H1 (cell line): ENCODE results near the gene SATB2.

Experiments used
- CEBPB ChIP-seq: IDR thresholded peaks from 2 replicates; pipeline ENCODE4 v1.6.1; 2012; ENCODE audit warnings: low read depth, low read length
- CTBP2 ChIP-seq: IDR thresholded peaks from 2 replicates; pipeline ENCODE4 v1.7.0; 2011; ENCODE audit warnings: borderline replicate concordance, mild to moderate bottlenecking, moderate library complexity, mixed read lengths, low read length; ENCODE audit not compliant: insufficient read depth, insufficient read length
- CTCF ChIP-seq, 3 experiments: IDR thresholded peaks; 1 replicate in 2 of 3; 2 replicates in 1 of 3; pipeline versions ENCODE4 v1.5.1 to v1.6.1; 2011; ENCODE audit warnings: low read length in 3 of 3, mild to moderate bottlenecking in 3 of 3, inconsistent platforms in 2 of 3, low read depth in 1 of 3, moderate library complexity in 1 of 3; ENCODE audit not compliant: insufficient read depth in 1 of 3; ENCODE audit errors: control extremely low read depth in 1 of 3
- NANOG ChIP-seq: IDR thresholded peaks from 2 replicates; pipeline ENCODE4 v1.6.1; 2011; ENCODE audit warnings: low read length, low read depth, mild to moderate bottlenecking, inconsistent platforms; ENCODE audit not compliant: insufficient read depth, poor library complexity, severe bottlenecking
- POU5F1 ChIP-seq: IDR thresholded peaks from 2 replicates; pipeline ENCODE4 v1.6.1; 2011; ENCODE audit warnings: low read depth, mild to moderate bottlenecking, low read length, moderate library complexity
- RAD21 ChIP-seq, 2 experiments: IDR thresholded peaks in 1 of 2; conservative IDR thresholded peaks in 1 of 2; 2 replicates each; pipeline ENCODE4 v1.6.1; 2011; ENCODE audit warnings: low read depth in 2 of 2, low read length in 2 of 2, improper control_type of control experiment in 1 of 2, inconsistent platforms in 1 of 2, mild to moderate bottlenecking in 1 of 2, moderate library complexity in 1 of 2
- SP1 ChIP-seq: IDR thresholded peaks from 2 replicates; pipeline ENCODE4 v1.6.1; 2011; ENCODE audit warnings: low read depth, low read length
- ZNF274 ChIP-seq: IDR thresholded peaks from 2 replicates; pipeline ENCODE4 v1.7.0; 2012; ENCODE audit warnings: low read length, borderline replicate concordance; ENCODE audit errors: extremely low read depth

- TF ChIP-seq RAD21 (IDR thresholded peaks at IDR 0.05 in 1 of 2, conservative IDR thresholded peaks at IDR 0.05 in 1 of 2; ENCODE audit: low read depth in 2 of 2, low read length in 2 of 2) (no peak), CTCF (IDR thresholded peaks at IDR 0.05; ENCODE audit: control extremely low read depth in 1 of 3, insufficient read depth in 1 of 3, low read depth in 1 of 3, low read length in 3 of 3) (no peak), ZNF274 (no peak), CTBP2 (no peak), NANOG (no peak), SP1 (no peak), POU5F1 (no peak), CEBPB (no peak)
These were observed 10.7 kb downstream of the SATB2 start for GRCh38 chr2:199446996-199447576.
